ENCODE data around the gene SENP5. TPM values are rescaled to one million over a fixed set of nuclear protein-coding genes. Genes with fewer than 3 reads are reported as not detected.

Gene SENP5
- total and polyA plus RNA-seq, 9 of the 15 experiments (the other 6 are each of a cell fraction or from before 2014, with no cell fraction given), result 18.3 to 59.7 (median 35.8) TPM

GRCh38 chr3:196968233-196969133 is 100.8 kb downstream of the SENP5 start, which contains the start of gene PIGZ (continued):
- no peak for TF ChIP-seq KLF16 (IDR thresholded peaks at IDR 0.05)

GRCh38 chr3:196969134-196969659 is 101.5 kb downstream of the SENP5 start:
- FAIRE-seq (no peak), DNase-seq (ENCODE audit: extremely low read depth in 1 of 4, low spot score in 3 of 4) (peak; percentile 61 to 70 (median 67)), ATAC-seq (peak; percentile 61)
- peaks cover 15 to 28% of the 10 kb centered on the region in 2 experiments; a peak in 4 of 5 replicates for H3K4me1 ChIP-seq (replicated peaks in 1 of 2; ENCODE audit: control insufficient read depth in 2 of 2, insufficient read depth in 2 of 2, low read length in 2 of 2)
- H3K9me3 ChIP-seq (replicated peaks; ENCODE audit: control insufficient read depth, insufficient read depth, low read depth, low read length), result peaks cover 3% of the 10 kb centered on the region; the same call in 1 of the 2 replicates
- CTCF ChIA-PET (ENCODE audit: low intra/inter-chr PET ratio), result interaction anchor here (0.8 to 2.7 kb wide), 5 partner anchors 28 to 360 kb away, joined by 3 to 10 read pairs (median 6); no protein-coding TSS in a partner anchor
- H3K4me2 ChIP-seq (ENCODE audit: insufficient read depth, low read length), result peak overlapping the region; percentile 77
- H3K36me3 ChIP-seq (ENCODE audit: control insufficient read depth, insufficient read depth, low read length), result peaks cover 8% of the 10 kb centered on the region; the same call in 1 of the 3 replicates
- no TSS peak for BruUV-seq (replicated peaks)
- peak overlapping the region; percentile 94 for H3K27ac ChIP-seq (ENCODE audit: extremely low read depth, low read depth, low read length)
- intact Hi-C loops (cut with micrococcal nuclease), result no loop called here
- in situ Hi-C loops (cut with MboI), result no loop called here
- POLR2A ChIA-PET, result interaction anchor here (0.6 to 1.4 kb wide), 5 partner anchors 11 to 27 kb away, joined by 3 to 5 read pairs (median 3); no protein-coding TSS in a partner anchor
- H3K9me1 ChIP-seq (ENCODE audit: control insufficient read depth, insufficient read depth, low read length), result no peaks in the 10 kb centered on the region
- H4K20me1 ChIP-seq (replicated peaks; ENCODE audit: control insufficient read depth, insufficient read depth, low read length), result no peaks in the 10 kb centered on the region
- H3K79me2 ChIP-seq (ENCODE audit: control insufficient read depth, insufficient read depth, low read length), result peaks cover 12% of the 10 kb centered on the region; the same call in 2 of the 3 replicates
- H3K4me3 ChIP-seq, result peak overlapping the region; percentile 71
- H3K27me3 ChIP-seq (ENCODE audit: control insufficient read depth in 2 of 2, insufficient read depth in 2 of 2, low read length in 2 of 2), result no peaks in the 10 kb centered on the region
- H3K9ac ChIP-seq (ENCODE audit: insufficient read depth in 1 of 2, low read depth in 2 of 2, low read length in 2 of 2), result peak overlapping the region; percentile 90 to 96
- under 1% methylated on average over 45 of the region's 72 CpGs for WGBS (ENCODE audit: insufficient coverage, low coverage, missing lambda C conversion rate)
- peak overlapping the region; percentile 92 for H2AFZ ChIP-seq (ENCODE audit: low read depth, low read length)
- no peak for TF ChIP-seq HCFC1 (IDR thresholded peaks at IDR 0.05; ENCODE audit: low read depth, low read length)
- no peak for TF ChIP-seq CEBPB (tag; IDR thresholded peaks at IDR 0.05)
- TF ChIP-seq, protein P1, sequence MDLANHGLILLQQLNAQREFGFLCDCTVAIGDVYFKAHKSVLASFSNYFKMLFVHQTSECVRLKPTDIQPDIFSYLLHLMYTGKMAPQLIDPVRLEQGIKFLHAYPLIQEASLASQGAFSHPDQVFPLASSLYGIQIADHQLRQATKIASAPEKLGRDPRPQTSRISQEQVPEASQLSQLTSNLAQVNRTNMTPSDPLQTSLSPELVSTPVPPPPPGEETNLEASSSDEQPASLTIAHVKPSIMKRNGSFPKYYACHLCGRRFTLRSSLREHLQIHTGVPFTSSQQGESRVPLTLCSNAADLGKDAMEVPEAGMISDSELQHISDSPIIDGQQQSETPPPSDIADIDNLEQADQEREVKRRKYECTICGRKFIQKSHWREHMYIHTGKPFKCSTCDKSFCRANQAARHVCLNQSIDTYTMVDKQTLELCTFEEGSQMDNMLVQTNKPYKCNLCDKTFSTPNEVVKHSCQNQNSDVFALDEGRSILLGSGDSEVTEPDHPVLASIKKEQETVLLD (IDR thresholded peaks at IDR 0.05), result no peak
- TF ChIP-seq ATF1 (CRISPR knock-in tag; IDR thresholded peaks at IDR 0.05), result 0 out of 2 replicates have a peak, but pooled peaks have one; percentile 25
- TF ChIP-seq ATF1 (tag; IDR thresholded peaks at IDR 0.05), result no peak
- TF ChIP-seq ZZZ3 (IDR thresholded peaks at IDR 0.05), result no peak
- TF ChIP-seq ZNF696 (CRISPR knock-in tag; conservative IDR thresholded peaks at IDR 0.05), result no peak
- no peak for TF ChIP-seq ZNF282 (CRISPR knock-in tag; IDR thresholded peaks at IDR 0.05)
- TF ChIP-seq BHLHE40 (IDR thresholded peaks at IDR 0.05; ENCODE audit: low read length), result no peak
- TF ChIP-seq ZNF778 (CRISPR knock-in tag; IDR thresholded peaks at IDR 0.05), result no peak
- TF ChIP-seq MAFK (IDR thresholded peaks at IDR 0.05; ENCODE audit: low read length), result no peak
- no peak for TF ChIP-seq JUN (IDR thresholded peaks at IDR 0.05; ENCODE audit: borderline replicate concordance, low read depth, low read length)
- no peak for TF ChIP-seq JUN (CRISPR knock-in tag; IDR thresholded peaks at IDR 0.05; ENCODE audit: borderline replicate concordance)
- no peak for TF ChIP-seq ZNF436 (CRISPR knock-in tag; IDR thresholded peaks at IDR 0.05)
- TF ChIP-seq, protein P2, sequence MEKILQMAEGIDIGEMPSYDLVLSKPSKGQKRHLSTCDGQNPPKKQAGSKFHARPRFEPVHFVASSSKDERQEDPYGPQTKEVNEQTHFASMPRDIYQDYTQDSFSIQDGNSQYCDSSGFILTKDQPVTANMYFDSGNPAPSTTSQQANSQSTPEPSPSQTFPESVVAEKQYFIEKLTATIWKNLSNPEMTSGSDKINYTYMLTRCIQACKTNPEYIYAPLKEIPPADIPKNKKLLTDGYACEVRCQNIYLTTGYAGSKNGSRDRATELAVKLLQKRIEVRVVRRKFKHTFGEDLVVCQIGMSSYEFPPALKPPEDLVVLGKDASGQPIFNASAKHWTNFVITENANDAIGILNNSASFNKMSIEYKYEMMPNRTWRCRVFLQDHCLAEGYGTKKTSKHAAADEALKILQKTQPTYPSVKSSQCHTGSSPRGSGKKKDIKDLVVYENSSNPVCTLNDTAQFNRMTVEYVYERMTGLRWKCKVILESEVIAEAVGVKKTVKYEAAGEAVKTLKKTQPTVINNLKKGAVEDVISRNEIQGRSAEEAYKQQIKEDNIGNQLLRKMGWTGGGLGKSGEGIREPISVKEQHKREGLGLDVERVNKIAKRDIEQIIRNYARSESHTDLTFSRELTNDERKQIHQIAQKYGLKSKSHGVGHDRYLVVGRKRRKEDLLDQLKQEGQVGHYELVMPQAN (IDR thresholded peaks at IDR 0.05; ENCODE audit: borderline replicate concordance), result no peak
- peak; percentile 35; the same call in 1 of the 2 replicates for TF ChIP-seq PHF8 (IDR thresholded peaks at IDR 0.05; ENCODE audit: borderline replicate concordance, low read length)
- TF ChIP-seq ZKSCAN1 (IDR thresholded peaks at IDR 0.05; ENCODE audit: low read depth, low read length), result no peak
- no peak for TF ChIP-seq U2AF2 (optimal IDR thresholded peaks at IDR 0.05; ENCODE audit: low read depth, low read length)

All from K562 (cell line).